NCI-H2196 treated with DMSO at 0.1 percent for 48 hours (cell line): ENCODE results near the gene RAB32.
"Not testable (repeated sequence)": the region's sequence is repeated elsewhere in the genome, so short reads cannot be mapped to it uniquely, and the experiment has no call there.

Experiments
- DNase-seq: peaks from one replicate; lab custom pipeline; 2025; ENCODE audit not compliant: unreplicated experiment; lab: John Stamatoyannopoulos, UW

RAB32 gene

DNA sequence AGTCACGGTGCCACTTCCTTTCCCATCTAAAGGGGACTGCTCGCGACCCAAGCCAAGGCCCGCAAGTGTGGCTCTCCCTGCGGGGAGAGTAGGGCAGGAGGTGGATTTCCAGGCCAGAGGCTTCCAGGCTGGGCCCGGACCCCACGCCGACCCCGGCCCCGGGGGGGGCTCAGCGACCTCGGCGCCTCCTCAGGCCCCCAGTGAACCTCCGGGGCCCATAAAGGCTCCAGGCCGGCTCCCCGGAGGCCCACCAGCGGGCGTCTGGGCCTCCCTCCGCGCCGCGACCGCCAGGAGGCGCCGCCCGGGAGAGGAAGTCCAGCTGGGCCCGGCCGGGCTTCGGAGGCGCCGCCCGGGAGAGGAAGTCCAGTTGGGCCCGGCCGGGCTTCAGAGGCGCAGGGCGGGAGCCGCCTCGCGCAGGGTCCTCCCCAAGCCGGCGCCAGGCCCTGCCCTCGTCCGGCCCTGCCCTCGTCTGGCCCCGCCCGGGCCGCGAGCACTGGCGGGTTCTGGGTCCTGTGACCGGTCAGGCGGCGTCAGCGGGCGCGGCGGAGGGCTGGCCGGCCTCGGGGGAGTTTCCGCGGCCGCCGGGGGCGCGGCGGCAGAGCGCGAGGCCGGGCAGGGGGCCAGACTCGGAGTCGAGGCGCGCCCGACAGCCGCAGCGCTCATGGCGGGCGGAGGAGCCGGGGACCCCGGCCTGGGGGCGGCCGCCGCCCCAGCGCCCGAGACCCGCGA is at the start of gene RAB32:
Gene RAB32, plus strand, starts transcription at position 623 of the 729 bp plus-strand sequence. Its CDS starts 39 bp downstream, at position 662.
- DNase-seq = peak; percentile 81

- DNase-seq = no peak
Measured at GRCh38 chr6:146498309-146498708, 45.3 kb upstream of the RAB32 start.

DNA sequence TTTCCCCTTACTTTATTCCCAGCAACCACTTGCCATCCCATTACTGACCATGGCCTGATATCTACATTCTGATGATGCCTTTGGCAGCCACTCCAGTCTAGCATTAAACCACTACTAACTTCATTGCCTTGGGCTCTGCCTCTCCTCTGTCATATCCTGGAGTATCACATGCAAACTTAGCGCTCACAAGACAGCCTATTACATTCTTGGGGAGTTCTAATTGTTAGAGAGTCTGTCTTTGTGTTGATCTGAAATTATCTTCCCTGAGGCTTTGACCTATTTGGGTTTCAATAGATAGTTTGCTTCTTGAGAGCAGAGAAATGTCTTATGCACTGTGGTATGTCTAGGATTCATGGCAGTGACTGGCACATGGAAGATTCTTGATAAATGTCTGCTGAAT is 40.5 kb upstream of the RAB32 start:
- no peak for DNase-seq

DNA sequence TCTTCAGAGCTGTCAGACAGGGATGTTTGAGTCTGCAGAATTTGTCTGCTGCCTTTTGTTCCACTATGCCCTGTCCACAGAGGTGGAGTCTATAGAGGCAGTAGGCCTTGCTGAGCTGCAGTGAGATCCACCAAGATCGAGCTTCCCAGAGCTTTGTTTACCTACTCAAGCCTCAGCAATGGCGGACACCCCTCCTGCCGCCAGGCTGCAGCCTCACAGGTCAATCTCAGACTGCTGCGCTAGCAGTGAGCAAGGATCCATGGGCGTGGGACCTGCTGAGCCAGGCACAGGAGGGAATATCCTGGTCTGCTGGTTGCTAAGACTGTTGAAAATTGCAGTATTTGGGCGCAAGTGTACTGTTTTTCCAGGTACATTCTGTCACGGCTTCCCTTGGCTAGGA is 28.4 kb upstream of the RAB32 start:
- DNase-seq = no peak

- DNase-seq = no peak
Measured at GRCh38 chr6:146526192-146526591, 17.4 kb upstream of the RAB32 start.

DNA sequence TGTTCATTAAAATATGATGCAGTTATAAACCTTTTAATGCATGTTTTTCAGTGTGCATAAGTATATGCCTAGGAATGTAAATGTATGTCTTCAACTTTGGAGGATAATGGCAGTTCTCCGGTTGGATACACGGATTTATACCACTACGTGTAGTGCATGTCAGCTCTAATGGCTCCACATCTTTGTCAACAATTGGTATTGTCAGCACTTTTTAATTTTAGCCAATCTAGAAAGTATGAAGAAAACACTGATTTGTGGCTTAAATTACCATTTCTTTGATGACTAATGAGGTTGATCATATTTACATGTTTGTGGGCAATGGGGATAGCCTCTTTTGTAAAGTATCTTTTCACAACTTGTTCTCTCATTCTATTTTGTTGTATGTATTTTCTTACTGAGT is 10.9 kb upstream of the RAB32 start:
- no peak for DNase-seq

DNA sequence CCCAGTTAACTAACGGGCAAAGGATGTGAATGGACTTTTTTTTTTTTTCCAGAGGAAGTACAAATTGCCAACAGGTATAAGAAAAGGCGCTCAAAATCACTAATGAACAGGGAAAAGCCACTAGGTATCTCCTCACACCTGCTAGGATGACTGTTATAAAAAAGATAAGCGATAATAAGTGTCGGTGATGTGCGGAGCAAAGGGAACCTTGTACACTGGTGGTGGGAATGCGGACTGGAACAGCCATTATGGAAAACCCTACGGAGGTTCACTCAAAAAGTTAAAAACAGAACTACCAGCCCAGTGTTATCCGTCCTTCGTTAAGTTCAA is 787 bp upstream of the RAB32 start:
- DNase-seq = no peak

- DNase-seq = peak; percentile 5
Measured at GRCh38 chr6:146543940-146544615, 445 bp downstream of the RAB32 start.

- DNase-seq = no peak
Measured at GRCh38 chr6:146544616-146545182, 1.1 kb downstream of the RAB32 start.

DNA sequence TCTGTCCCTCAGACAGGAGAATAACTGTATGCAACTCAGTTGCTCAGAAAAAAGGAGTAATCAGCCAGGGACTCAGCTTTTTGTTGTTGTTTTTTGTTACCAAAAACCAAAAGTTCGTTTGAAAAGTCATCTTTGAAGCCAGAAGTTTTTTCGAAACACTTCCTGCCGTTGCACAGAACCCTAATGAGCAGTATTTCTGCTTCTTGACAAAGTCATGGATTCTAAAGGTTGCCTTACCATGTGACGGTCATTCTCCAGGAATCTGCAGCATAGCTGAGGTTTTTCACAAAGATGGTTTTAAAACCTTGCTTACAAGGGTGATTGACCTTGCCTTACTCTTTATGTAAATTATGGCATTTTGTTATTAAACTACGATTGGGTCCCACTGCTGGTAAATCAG is 1.9 kb downstream of the RAB32 start:
- no peak for DNase-seq

GRCh38 chr6:146546443-146547043 is 2.9 kb downstream of the RAB32 start:
- no peak for DNase-seq

DNA sequence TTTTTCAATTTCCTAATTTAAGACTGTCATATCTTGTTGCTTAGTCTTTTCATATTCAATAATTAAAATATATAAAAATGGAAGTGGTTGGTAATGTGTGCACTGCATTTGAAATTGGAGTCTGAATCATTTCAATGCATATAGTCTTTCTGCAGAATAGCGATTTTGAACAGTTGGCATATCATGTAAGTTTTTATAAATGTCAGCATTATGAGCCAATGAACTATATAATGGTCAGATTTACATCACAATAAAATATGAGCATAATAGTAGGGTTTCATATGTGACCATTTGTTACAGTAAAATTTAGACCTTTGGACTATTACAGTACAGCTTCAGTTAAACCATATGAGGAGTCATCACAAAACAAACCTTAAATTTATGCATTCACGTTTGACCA is 4.3 kb downstream of the RAB32 start:
- DNase-seq = no peak

DNA sequence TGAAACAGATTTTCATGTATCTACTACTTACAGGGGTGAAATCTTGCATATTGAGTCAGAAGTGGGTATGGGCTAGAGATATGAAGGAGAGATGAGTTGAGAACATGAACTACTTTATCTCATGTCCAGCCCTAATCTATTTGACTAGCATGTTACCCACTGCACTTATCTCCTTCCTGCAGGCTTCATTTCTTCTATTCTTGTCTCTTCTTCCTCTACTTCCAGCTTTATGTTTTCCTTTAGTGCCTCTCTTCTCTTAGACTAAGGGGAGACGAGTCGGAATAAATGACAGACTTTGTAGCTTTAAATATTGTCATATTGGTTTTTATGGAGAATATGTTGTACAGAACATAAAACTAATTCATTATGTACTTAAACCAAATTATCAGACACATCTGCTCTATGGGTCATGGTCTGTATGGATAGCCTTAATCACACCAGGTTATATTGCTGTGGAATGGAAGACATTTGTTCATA is 5.3 kb downstream of the RAB32 start:
- DNase-seq = no peak

- DNase-seq = no peak
Measured at GRCh38 chr6:146550911-146551310, 7.3 kb downstream of the RAB32 start.

GRCh38 chr6:146551545-146551944 is 7.9 kb downstream of the RAB32 start:
- DNase-seq = no peak

DNA sequence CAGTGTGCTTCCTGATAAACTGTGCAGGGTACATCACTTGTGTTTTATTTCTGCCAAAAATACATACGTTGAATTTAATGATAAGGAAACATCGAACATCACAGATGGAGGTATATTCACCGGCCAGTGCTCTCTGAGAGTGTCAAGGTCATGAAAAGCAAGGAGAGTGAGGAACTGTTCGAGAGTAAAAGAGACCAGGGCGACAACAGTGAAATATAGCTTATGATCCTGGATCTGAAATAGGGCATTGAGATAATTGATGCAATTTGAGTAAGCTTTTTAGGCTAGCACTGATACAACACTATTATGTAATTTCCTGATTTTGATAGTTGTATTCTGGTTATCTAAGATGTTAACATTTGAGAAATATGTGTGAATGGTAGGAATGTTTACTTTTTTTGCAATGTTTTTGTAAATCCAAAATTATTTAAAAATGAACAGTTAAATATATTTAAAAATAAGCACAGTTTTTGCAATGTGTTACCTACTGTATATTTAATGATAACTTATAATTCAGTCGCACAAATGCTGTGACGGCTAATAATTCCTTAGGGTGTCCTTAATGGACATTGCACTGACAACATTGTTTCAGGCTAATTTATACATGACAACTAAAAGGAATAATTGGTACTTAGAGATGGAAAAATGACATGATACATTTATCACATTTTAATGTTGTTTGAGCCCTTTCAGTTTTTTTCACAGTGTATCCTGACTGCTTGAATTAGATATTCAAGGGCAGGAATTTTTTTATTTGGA is 9.9 kb downstream of the RAB32 start:
- no peak for DNase-seq

- DNase-seq = no peak
Measured at GRCh38 chr6:146560607-146561006, 17.0 kb downstream of the RAB32 start.

DNA sequence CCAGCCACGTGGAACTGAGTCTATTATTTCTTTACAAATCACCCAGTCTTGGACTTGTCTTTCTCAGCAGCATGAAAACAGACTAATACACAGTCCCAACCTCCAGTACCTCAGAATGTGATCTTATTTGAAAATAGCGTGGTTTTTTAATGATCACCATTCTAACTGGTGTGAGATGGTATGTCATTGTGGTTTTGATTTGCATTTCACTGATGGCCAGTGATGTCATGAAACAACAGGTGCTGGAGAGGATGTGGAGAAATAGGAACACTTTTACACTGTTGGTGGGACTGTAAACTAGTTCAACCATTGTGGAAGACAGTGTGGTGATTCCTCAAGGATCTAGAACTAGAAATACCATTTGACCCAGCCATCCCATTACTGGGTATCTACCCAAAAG is 23.0 kb downstream of the RAB32 start:
- DNase-seq = not testable (repeated sequence)

DNA sequence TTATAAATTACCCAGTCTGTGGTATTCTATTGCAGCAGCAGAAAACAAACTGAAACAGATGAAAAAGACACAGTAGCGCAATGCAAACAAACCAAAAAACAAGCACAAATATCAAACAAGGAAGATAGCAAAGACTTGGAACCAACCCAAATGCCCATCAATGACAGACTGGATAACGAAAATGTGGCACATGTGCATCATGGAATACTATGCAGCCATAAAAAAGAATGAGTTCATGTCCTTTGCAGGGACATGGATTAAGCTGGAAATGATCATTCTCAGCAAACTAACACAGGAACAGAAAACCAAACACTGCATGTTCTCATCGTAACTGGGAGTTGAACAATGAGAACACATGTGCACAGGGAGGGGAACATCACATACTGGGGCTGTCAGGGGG is 25.0 kb downstream of the RAB32 start:
- DNase-seq = not testable (repeated sequence)

DNA sequence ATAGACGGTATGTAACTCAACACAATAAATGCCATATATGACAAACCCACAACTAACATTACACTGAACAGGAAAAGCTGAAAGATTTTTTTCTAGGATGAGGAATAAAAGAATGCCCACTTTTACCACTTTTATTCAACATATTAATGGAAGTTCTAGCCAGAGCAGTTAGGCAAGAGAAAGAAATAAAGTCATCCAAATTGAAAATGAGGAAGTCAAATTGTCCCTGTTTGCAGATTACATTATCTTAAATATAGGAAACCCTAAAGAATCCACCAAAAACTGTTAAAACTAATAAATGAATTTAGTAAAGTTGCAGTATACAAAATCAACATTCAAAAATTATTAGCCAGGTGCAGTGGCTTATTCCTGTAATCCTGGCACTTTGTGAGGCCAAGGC is 30.6 kb downstream of the RAB32 start:
- DNase-seq = no peak

GRCh38 chr6:146578054-146578453 is 34.4 kb downstream of the RAB32 start:
- DNase-seq = no peak
